Neural cell (in vitro differentiated cells): Measurements from ENCODE around the gene IRF4.

Source experiments
- EP300 ChIP-seq: fragments of 450-650 bp; conservative IDR thresholded peaks from 2 replicates; pipeline ENCODE4 v1.6.1; 2014; ENCODE audit warnings: antibody characterized with exemption, mild to moderate bottlenecking, moderate library complexity; ENCODE audit not compliant: poor library complexity, severe bottlenecking
- MXI1 ChIP-seq: fragments of 450-650 bp; conservative IDR thresholded peaks from 2 replicates; pipeline ENCODE4 v1.6.1; 2014; ENCODE audit warnings: antibody characterized with exemption, mild to moderate bottlenecking; ENCODE audit not compliant: poor library complexity, severe bottlenecking
- SMC3 ChIP-seq: fragments of 450-650 bp; conservative IDR thresholded peaks from 2 replicates; pipeline ENCODE4 v1.6.1; 2014; ENCODE audit warnings: antibody characterized with exemption, mild to moderate bottlenecking, moderate library complexity; ENCODE audit not compliant: poor library complexity
- TAF1 ChIP-seq: IDR thresholded peaks from 2 replicates; pipeline ENCODE4 v1.6.1; 2012; ENCODE audit warnings: low read depth
- TF ChIP-seq, protein P1 (sequence below): fragments of 450-650 bp; IDR thresholded peaks from 2 replicates; pipeline ENCODE4 v1.5.1; 2014; ENCODE audit warnings: antibody characterized with exemption, mild to moderate bottlenecking, moderate library complexity; ENCODE audit not compliant: poor library complexity, severe bottlenecking

DNA sequence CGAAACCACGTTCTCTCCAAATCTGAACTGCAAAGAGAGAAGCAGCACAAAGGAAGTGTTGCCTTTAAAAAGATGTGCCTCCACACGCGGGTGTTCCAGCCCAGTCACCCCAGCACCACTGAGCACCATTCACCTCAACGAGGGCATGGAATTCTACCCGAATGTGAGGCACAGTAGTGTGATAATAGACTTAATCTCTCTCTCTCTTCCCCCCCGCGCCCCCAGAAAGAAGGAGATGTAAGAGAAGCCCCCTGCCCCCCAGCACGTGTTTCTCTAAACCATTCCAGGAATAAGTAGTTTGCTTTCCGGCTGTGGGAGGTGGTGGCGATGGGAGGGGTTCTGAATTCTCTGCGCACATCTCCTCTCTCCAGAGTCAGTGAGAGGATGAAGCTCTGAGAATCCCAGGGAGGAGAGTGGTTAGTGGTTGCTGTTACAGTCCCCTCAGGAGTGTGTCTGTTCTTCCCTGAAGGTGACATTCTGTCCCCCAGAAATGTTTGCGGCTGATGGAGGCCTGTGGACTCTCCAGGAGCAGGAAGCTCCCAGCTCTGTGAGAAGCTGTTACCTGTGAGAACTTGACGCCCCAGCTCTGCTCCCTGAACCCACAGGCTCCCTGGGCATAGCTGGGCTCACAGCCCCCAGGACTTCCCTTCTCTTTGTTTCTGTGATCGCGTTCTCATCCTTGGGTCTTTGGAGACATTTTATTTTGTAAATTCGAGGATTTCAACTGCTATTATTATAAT, 23.5 kb upstream of the IRF4 start:
- TF ChIP-seq EP300 (no peak), SMC3 (no peak), TAF1 (no peak), MXI1 (no peak)
- TF ChIP-seq, protein P1, sequence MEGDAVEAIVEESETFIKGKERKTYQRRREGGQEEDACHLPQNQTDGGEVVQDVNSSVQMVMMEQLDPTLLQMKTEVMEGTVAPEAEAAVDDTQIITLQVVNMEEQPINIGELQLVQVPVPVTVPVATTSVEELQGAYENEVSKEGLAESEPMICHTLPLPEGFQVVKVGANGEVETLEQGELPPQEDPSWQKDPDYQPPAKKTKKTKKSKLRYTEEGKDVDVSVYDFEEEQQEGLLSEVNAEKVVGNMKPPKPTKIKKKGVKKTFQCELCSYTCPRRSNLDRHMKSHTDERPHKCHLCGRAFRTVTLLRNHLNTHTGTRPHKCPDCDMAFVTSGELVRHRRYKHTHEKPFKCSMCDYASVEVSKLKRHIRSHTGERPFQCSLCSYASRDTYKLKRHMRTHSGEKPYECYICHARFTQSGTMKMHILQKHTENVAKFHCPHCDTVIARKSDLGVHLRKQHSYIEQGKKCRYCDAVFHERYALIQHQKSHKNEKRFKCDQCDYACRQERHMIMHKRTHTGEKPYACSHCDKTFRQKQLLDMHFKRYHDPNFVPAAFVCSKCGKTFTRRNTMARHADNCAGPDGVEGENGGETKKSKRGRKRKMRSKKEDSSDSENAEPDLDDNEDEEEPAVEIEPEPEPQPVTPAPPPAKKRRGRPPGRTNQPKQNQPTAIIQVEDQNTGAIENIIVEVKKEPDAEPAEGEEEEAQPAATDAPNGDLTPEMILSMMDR: no peak
